GM08714 (cell line): ENCODE results near the gene UBXN2A.
"Not testable (repeated sequence)": the region's sequence is repeated elsewhere in the genome, so short reads cannot be mapped to it uniquely, and the experiment has no call there.

Source experiments
- H3K4me3 ChIP-seq: fragments of 200-500 bp; sonication (Bioruptor generic); 2 replicates; pipeline ENCODE4 v1.5.1; 2014; ENCODE audit warnings: mild to moderate bottlenecking, low read length, inconsistent platforms
- ZNF274 ChIP-seq: IDR thresholded peaks from 2 replicates; pipeline ENCODE4 v1.6.1; 2012; ENCODE audit warnings: mild to moderate bottlenecking, low read depth, low read length

Gene UBXN2A

GRCh38 chr2:24012521-24013188 lies 72.4 kb downstream of the UBXN2A start:
- TF ChIP-seq ZNF274, result no peak
- no peak overlapping the region for H3K4me3 ChIP-seq

GRCh38 chr2:24014902-24015301 lies 74.6 kb downstream of the UBXN2A start:
- H3K4me3 ChIP-seq, result not testable (repeated sequence)

- no peak overlapping the region for H3K4me3 ChIP-seq
- TF ChIP-seq ZNF274, result no peak
Measured at GRCh38 chr2:24015562-24016375, 75.5 kb downstream of the UBXN2A start.

- no peak overlapping the region for H3K4me3 ChIP-seq
- no peak for TF ChIP-seq ZNF274
Measured at GRCh38 chr2:24016376-24016761, 76.1 kb downstream of the UBXN2A start.

GRCh38 chr2:24016853-24017703 lies 76.8 kb downstream of the UBXN2A start:
- H3K4me3 ChIP-seq, result no peak overlapping the region
- no peak for TF ChIP-seq ZNF274

- no peak for TF ChIP-seq ZNF274
- H3K4me3 ChIP-seq, result no peak overlapping the region
Measured at GRCh38 chr2:24017711-24018110, 77.4 kb downstream of the UBXN2A start.

GRCh38 chr2:24018241-24018640 lies 78.0 kb downstream of the UBXN2A start:
- no peak overlapping the region for H3K4me3 ChIP-seq
- no peak for TF ChIP-seq ZNF274

- TF ChIP-seq ZNF274, result no peak
- no peak overlapping the region for H3K4me3 ChIP-seq
Measured at GRCh38 chr2:24019729-24020128, 79.5 kb downstream of the UBXN2A start.

- H3K4me3 ChIP-seq, result no peak overlapping the region
- TF ChIP-seq ZNF274, result no peak
Measured at GRCh38 chr2:24020244-24020643, 80.0 kb downstream of the UBXN2A start.

GRCh38 chr2:24021122-24021998 lies 81.1 kb downstream of the UBXN2A start:
- no peak for TF ChIP-seq ZNF274
- no peak overlapping the region for H3K4me3 ChIP-seq

- no peak overlapping the region for H3K4me3 ChIP-seq
- TF ChIP-seq ZNF274, result no peak
Measured at GRCh38 chr2:24022324-24022974, 82.2 kb downstream of the UBXN2A start.

- no peak overlapping the region for H3K4me3 ChIP-seq
- TF ChIP-seq ZNF274, result no peak
Measured at GRCh38 chr2:24022975-24023575, 82.8 kb downstream of the UBXN2A start.

- H3K4me3 ChIP-seq, result no peak overlapping the region
- TF ChIP-seq ZNF274, result no peak
Measured at GRCh38 chr2:24024018-24024417, 83.8 kb downstream of the UBXN2A start.
